Measurements from ENCODE around the gene KRTAP10-10.
"Not testable (repeated sequence)": the region's sequence is repeated elsewhere in the genome, so short reads cannot be mapped to it uniquely, and the experiment has no call there.

Gene KRTAP10-10

DNA sequence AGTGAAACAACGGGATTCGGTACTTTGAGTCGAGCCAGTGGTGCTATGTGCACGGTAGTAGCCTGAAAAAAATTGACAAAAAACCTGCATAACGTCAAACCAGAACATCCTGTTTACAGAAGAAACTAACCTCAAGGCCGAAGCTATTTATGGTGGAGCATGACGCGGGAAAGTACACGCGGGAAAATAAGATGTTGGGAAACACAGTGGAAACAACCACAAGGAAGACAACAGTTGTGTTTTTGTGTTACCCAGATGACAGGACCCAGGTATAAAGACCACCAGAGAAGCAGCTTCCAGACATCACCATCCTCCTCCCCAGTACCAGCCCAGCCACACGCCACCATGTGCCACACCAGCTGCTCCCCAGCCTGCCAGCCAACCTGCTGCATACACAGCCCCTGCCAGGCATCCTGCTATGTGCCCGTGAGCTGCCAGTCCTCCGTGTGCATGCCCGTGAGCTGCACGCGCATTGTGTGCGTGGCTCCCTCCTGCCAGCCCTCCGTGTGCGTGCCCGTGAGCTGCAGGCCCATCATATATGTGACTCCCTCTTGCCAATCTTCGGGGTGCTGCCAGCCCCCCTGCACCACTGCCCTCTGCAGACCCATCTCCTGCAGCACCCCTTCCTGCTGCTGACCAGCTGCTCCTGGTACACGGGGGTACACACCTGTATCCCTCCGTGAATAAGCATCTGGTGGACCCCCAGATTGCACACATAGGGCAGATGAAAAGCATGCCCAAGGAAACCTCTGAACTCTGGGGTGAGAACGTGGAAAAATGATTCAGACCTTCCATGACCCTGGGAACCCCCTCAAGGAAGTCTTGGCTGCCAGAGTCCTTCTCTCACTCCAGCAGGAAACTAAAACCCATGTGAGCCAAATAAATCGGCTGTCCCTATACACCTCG lies 20.7 kb downstream of the KRTAP10-10 start, which contains the start of gene KRTAP12-3:
KRTAP12-3 (plus strand) TSS at position 298 of the 906 bp plus-strand sequence; CDS start at position 346, 48 bp downstream.
- H3K4me3 ChIP-seq (ENCODE audit: low read depth, low read length): no peak within 1 kb of the TSS
- DNase-seq (ENCODE audit: low read depth): no peak
- no peak for TF ChIP-seq CTCF (IDR thresholded peaks at IDR 0.05; ENCODE audit: low read depth, low read length, missing control alignments)

DNA sequence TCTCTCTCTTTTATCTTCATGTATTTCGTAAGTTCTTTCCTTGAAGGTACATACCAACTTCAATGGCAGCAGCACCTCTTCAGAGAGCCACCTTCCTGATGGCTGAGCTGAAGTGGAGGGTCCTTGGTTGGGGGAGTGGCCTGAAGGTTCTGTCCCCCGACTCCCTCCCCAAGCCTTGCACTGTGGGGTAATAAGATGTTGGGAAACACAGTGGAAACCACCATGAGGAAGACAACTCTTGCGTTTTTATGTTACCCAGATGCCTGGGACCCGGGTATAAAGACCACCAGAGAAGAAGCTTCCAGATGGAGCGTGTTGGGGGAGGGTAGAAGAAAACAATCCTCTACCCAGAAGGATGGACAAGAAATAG lies 21.4 kb downstream of the KRTAP10-10 start:
- H3K4me3 ChIP-seq (ENCODE audit: low read depth, low read length): no peak overlapping the region
- no peak for DNase-seq (ENCODE audit: low read depth)
- no peak for TF ChIP-seq CTCF (IDR thresholded peaks at IDR 0.05; ENCODE audit: low read depth, low read length, missing control alignments)

DNA sequence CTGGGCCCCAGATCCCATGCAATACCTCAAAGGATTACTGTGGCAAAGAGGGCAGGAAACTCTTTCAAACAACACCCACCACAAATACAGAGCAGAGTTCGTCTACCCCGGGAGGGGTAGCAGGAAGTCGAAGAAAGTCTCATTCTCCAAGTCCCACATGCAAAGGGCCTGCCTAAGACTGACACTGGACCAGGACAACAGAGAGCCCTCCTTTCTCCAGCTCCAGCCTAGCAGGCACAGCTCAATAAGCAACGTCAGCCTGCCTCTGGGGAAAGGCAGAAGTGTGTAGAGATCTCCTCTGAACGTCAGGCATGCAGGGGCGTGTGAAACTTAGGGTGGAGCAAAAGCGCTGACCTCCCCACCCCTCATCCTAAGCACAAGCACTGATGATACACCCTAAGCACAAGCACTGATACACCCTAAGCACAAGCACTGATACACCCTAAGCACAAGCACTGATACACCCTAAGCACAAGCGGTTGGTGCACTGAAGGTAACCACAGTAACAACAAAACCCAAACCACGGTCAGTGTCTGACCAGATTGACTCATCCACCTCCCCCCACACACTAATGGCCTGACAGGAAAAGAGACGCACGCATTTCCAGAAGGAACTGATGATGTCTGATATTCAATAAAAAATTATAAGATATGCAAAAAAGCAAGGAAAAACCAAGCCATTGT lies 21.9 kb downstream of the KRTAP10-10 start:
- no peak for DNase-seq (ENCODE audit: low read depth)
- TF ChIP-seq CTCF (IDR thresholded peaks at IDR 0.05; ENCODE audit: low read depth, low read length, missing control alignments): no peak
- H3K4me3 ChIP-seq (ENCODE audit: low read depth, low read length): no peak overlapping the region

- not testable (repeated sequence) for H3K4me3 ChIP-seq (ENCODE audit: low read depth, low read length); DNase-seq (ENCODE audit: low read depth)
Observed at GRCh38 chr21:44661567-44661966, 24.4 kb downstream of the KRTAP10-10 start.

- TF ChIP-seq CTCF (IDR thresholded peaks at IDR 0.05; ENCODE audit: low read depth, low read length, missing control alignments): no peak
- DNase-seq (ENCODE audit: low read depth): no peak
- H3K4me3 ChIP-seq (ENCODE audit: low read depth, low read length): no peak overlapping the region
Observed at GRCh38 chr21:44664691-44665090, 27.5 kb downstream of the KRTAP10-10 start.

- no peak within 1 kb of the TSS for H3K4me3 ChIP-seq (ENCODE audit: low read depth, low read length)
- no peak for DNase-seq (ENCODE audit: low read depth)
- no peak for TF ChIP-seq CTCF (IDR thresholded peaks at IDR 0.05; ENCODE audit: low read depth, low read length, missing control alignments)
Observed at GRCh38 chr21:44666401-44667320, 29.5 kb downstream of the KRTAP10-10 start, which contains the start of gene KRTAP12-2. TSS of gene KRTAP12-2 (minus strand) at chr21:44666927. CDS start at chr21:44666886, 41 bp downstream.
